Measurements from ENCODE around the gene PRKCH.
A peak's percentile ranks its signal among the peaks of the same experiment; 100 is the strongest.

Gene PRKCH

DNA sequence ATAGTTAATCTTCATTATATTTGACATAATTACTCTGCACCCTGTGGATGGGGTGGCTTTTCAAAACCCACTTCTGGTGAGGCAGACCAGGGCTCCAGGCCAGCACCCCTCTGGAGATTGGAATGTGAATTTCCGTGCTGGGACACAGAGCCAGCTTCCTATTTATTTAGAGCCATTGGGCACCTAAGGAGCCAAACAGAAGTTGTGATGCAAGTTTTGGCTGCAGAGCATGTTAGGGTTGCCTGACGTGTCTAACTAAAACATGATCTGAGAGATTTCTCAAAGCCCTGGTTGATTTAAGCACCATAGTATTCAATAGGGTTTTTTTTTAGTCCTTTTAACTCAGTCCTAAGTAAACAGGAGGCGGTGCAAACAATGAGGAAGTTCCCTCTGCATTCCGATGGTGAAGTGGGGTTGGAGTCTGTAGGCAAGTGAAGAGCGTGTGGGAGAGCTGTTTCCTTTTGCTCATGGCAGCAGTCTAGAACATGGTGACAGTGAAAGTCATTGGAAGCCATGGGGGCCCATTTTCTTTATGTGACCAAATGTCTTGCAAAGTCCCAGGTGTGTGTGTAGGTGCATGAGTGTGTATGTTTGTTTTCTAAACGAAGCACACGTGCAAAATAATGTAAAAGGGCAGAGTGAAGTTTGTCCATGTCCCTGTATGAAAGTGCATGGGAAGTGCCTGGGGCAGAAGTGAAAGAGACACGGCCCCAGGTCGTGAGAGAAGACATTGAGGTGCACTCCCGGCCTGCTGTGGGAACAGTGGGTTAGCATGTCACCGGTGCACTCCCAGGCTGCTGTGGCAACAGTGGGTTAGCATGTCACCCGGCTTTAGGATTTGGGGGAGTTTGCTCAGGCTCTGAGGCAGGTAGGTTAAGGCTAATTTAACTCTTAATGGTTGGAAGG lies 117.7 kb downstream of the PRKCH start (continued):
- TF ChIP-seq, protein P1, sequence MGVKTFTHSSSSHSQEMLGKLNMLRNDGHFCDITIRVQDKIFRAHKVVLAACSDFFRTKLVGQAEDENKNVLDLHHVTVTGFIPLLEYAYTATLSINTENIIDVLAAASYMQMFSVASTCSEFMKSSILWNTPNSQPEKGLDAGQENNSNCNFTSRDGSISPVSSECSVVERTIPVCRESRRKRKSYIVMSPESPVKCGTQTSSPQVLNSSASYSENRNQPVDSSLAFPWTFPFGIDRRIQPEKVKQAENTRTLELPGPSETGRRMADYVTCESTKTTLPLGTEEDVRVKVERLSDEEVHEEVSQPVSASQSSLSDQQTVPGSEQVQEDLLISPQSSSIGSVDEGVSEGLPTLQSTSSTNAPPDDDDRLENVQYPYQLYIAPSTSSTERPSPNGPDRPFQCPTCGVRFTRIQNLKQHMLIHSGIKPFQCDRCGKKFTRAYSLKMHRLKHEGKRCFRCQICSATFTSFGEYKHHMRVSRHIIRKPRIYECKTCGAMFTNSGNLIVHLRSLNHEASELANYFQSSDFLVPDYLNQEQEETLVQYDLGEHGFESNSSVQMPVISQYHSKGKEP (tag by site-specific recombination; IDR thresholded peaks at IDR 0.05), result peak; percentile 79; the same call in 1 of the 2 replicates
- no peak for TF ChIP-seq ZSCAN23 (tag by site-specific recombination; IDR thresholded peaks at IDR 0.05)
- no peak for TF ChIP-seq MZF1 (tag by site-specific recombination; IDR thresholded peaks at IDR 0.05; ENCODE audit: borderline replicate concordance)
- TF ChIP-seq, protein P2, sequence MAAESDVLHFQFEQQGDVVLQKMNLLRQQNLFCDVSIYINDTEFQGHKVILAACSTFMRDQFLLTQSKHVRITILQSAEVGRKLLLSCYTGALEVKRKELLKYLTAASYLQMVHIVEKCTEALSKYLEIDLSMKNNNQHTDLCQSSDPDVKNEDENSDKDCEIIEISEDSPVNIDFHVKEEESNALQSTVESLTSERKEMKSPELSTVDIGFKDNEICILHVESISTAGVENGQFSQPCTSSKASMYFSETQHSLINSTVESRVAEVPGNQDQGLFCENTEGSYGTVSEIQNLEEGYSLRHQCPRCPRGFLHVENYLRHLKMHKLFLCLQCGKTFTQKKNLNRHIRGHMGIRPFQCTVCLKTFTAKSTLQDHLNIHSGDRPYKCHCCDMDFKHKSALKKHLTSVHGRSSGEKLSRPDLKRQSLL (tag by site-specific recombination; IDR thresholded peaks at IDR 0.05), result peak; percentile 77
- TF ChIP-seq ZBTB17 (tag by site-specific recombination; IDR thresholded peaks at IDR 0.05), result peak; percentile 53
- TF ChIP-seq ZNF426 (tag by site-specific recombination; IDR thresholded peaks at IDR 0.05), result no peak
- no peak for TF ChIP-seq ZNF292 (tag by site-specific recombination; IDR thresholded peaks at IDR 0.05; ENCODE audit: borderline replicate concordance, low read depth)
- TF ChIP-seq ZNF48 (tag by site-specific recombination; IDR thresholded peaks at IDR 0.05), result no peak
- no peak for TF ChIP-seq ZNF433 (tag by site-specific recombination; IDR thresholded peaks at IDR 0.05; ENCODE audit: low read depth)
- no peak for TF ChIP-seq KLF16 (tag by site-specific recombination; IDR thresholded peaks at IDR 0.05)
- peak; percentile 71; the same call in 1 of the 2 replicates for TF ChIP-seq PRDM1 (tag by site-specific recombination; IDR thresholded peaks at IDR 0.05)
- TF ChIP-seq ZNF274 (IDR thresholded peaks at IDR 0.05; ENCODE audit: low read length), result no peak
- TF ChIP-seq ZNF274 (tag by site-specific recombination; IDR thresholded peaks at IDR 0.05; ENCODE audit: borderline replicate concordance), result no peak
- no peak for TF ChIP-seq ZNF23 (tag by site-specific recombination; IDR thresholded peaks at IDR 0.05; ENCODE audit: borderline replicate concordance)
- TF ChIP-seq ZNF571 (tag by site-specific recombination; IDR thresholded peaks at IDR 0.05), result no peak
- TF ChIP-seq ZBTB1 (tag by site-specific recombination; IDR thresholded peaks at IDR 0.05), result no peak
- peak; percentile 65 for TF ChIP-seq ZFHX2 (tag by site-specific recombination; conservative IDR thresholded peaks at IDR 0.05)
- no peak for TF ChIP-seq ZBTB7A (tag by site-specific recombination; IDR thresholded peaks at IDR 0.05; ENCODE audit: low read depth)
- no peak for TF ChIP-seq ZNF18 (tag by site-specific recombination; IDR thresholded peaks at IDR 0.05)
- TF ChIP-seq, protein P3, sequence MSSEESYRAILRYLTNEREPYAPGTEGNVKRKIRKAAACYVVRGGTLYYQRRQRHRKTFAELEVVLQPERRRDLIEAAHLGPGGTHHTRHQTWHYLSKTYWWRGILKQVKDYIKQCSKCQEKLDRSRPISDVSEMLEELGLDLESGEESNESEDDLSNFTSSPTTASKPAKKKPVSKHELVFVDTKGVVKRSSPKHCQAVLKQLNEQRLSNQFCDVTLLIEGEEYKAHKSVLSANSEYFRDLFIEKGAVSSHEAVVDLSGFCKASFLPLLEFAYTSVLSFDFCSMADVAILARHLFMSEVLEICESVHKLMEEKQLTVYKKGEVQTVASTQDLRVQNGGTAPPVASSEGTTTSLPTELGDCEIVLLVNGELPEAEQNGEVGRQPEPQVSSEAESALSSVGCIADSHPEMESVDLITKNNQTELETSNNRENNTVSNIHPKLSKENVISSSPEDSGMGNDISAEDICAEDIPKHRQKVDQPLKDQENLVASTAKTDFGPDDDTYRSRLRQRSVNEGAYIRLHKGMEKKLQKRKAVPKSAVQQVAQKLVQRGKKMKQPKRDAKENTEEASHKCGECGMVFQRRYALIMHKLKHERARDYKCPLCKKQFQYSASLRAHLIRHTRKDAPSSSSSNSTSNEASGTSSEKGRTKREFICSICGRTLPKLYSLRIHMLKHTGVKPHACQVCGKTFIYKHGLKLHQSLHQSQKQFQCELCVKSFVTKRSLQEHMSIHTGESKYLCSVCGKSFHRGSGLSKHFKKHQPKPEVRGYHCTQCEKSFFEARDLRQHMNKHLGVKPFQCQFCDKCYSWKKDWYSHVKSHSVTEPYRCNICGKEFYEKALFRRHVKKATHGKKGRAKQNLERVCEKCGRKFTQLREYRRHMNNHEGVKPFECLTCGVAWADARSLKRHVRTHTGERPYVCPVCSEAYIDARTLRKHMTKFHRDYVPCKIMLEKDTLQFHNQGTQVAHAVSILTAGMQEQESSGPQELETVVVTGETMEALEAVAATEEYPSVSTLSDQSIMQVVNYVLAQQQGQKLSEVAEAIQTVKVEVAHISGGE (tag by site-specific recombination; conservative IDR thresholded peaks at IDR 0.05; ENCODE audit: low read depth), result no peak
- TF ChIP-seq ZNF585B (tag by site-specific recombination; IDR thresholded peaks at IDR 0.05), result no peak
- TF ChIP-seq ZSCAN30 (tag by site-specific recombination; IDR thresholded peaks at IDR 0.05), result no peak
- no peak for TF ChIP-seq ZFP41 (tag by site-specific recombination; IDR thresholded peaks at IDR 0.05; ENCODE audit: borderline replicate concordance)
- no peak for TF ChIP-seq ZNF548 (tag by site-specific recombination; IDR thresholded peaks at IDR 0.05)
- no peak for TF ChIP-seq ZSCAN16 (tag by site-specific recombination; IDR thresholded peaks at IDR 0.05)
- no peak for TF ChIP-seq ZNF670 (tag by site-specific recombination; IDR thresholded peaks at IDR 0.05; ENCODE audit: low read depth)
- no peak for TF ChIP-seq ZBTB48 (tag by site-specific recombination; IDR thresholded peaks at IDR 0.05)
- peak; percentile 89 for TF ChIP-seq OSR2 (tag by site-specific recombination; IDR thresholded peaks at IDR 0.05)
- TF ChIP-seq ZNF362 (tag by site-specific recombination; IDR thresholded peaks at IDR 0.05), result peak; percentile 36; the same call in 1 of the 2 replicates
